NCI-H2227 (cell line): ENCODE measurements around the gene PCDHGA10.
"Not testable (repeated sequence)": the region's sequence is repeated elsewhere in the genome, so short reads cannot be mapped to it uniquely, and the experiment has no call there.

Experiments used
- DNase-seq: peaks from one replicate; lab custom pipeline; 2025; ENCODE audit not compliant: unreplicated experiment; lab: John Stamatoyannopoulos, UW

The PCDHGA10 gene

DNA sequence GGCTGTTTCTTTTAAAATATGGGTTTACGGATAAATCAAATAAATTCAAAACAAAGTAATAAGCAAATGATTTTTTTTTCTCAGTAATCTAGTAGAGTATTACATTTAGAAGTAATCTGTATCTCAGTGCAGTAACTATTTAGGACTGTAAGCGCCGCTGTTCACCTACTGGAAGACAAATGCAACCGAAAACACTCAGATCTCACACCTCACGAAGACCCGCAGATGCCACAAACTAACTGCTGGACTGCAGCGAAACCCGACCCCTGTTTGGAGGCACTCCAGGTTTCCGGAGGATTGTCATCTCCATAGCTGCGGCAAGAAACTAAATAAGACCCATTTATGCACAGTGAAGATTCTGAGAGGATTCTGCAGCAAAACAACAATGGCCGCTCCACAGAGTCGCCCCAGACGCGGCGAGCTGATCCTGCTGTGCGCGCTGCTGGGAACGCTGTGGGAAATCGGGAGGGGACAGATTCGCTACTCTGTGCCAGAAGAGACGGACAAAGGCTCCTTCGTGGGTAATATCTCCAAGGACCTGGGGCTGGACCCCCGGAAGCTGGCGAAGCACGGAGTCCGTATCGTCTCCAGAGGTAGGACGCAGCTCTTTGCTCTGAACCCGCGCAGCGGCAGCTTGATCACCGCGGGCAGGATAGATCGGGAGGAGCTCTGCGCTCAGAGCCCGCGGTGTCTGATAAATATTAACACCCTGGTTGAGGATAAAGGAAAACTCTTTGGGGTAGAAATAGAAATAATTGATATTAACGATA lies 20.2 kb upstream of the PCDHGA10 start, which contains the start of gene PCDHGA8:
Gene PCDHGA8 (plus strand): TSS at position 205 of the 770 bp plus-strand sequence. CDS start 181 bp downstream, at position 386.
- DNase-seq, result no peak

DNA sequence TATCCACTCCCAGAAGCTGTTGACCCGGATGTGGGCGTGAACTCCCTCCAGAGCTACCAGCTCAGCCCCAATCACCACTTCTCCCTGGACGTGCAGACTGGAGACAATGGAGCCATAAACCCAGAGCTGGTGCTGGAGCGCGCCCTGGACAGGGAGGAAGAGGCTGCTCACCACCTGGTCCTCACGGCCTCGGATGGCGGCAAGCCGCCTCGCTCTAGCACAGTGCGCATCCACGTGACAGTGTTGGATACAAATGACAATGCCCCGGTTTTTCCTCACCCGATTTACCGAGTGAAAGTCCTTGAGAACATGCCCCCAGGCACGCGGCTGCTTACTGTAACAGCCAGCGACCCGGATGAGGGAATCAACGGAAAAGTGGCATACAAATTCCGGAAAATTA lies 19.5 kb upstream of the PCDHGA10 start:
- DNase-seq, result no peak

DNA sequence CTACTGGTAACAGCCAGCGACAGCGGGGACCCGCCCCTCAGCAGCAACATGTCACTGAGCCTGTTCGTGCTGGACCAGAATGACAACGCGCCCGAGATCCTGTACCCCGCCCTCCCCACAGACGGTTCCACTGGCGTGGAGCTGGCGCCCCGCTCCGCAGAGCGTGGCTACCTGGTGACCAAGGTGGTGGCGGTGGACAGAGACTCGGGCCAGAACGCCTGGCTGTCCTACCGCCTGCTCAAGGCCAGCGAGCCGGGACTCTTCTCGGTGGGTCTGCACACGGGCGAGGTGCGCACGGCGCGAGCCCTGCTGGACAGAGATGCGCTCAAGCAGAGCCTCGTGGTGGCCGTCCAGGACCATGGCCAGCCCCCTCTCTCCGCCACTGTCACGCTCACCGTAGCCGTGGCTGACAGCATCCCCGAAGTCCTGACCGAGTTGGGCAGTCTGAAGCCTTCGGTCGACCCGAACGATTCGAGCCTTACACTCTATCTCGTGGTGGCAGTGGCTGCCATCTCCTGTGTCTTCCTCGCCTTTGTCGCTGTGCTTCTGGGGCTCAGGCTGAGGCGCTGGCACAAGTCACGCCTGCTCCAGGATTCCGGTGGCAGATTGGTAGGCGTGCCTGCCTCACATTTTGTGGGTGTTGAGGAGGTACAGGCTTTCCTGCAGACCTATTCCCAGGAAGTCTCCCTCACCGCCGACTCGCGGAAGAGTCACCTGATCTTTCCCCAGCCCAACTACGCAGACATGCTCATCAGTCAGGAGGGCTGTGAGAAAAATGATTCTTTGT lies 18.2 kb upstream of the PCDHGA10 start:
- not testable (repeated sequence) for DNase-seq

GRCh38 chr5:141397756-141398551 lies 14.8 kb upstream of the PCDHGA10 start, which contains the start of gene PCDHGB5:
Gene PCDHGB5 (plus strand): TSS chr5:141397947. CDS start chr5:141398128, 181 bp downstream.
- DNase-seq, result peak; percentile 1

- DNase-seq, result no peak
Observed at GRCh38 chr5:141398608-141399007, 14.2 kb upstream of the PCDHGA10 start.

- no peak for DNase-seq
Observed at GRCh38 chr5:141399555-141400258, 13.1 kb upstream of the PCDHGA10 start.

DNA sequence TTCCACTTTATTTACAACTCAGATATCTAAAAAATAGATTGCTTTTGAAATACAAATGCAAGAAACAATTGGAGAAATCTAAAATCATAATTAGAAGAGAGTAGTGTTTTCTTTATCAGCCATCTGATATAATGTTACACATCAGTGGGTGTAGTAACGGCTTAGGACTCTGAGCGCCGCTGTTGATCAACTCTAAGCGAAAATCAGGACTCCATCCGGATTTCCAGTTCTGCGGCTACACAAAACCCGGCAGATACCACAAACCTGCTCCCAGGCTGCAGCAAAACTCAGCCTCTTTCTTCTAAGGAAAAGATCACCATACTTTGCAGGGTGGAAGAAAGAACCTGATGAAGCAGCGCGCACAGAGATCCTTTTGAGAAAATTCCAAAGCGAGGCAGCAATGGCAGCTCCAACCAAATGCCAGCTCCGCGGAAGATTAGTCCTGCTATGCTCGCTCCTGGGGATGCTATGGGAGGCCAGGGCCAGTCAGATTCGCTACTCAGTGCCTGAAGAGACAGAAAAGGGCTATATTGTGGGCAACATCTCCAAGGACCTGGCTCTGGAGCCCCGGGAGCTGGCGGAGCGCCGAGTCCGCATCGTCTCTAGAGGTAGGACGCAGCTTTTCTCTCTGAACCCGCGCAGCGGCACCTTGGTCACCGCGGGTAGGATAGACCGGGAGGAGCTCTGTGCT lies 10.1 kb upstream of the PCDHGA10 start, which contains the start of gene PCDHGA9:
Gene PCDHGA9 (plus strand): TSS at position 226 of the 691 bp plus-strand sequence. CDS start 175 bp downstream, at position 401.
- DNase-seq, result no peak

DNA sequence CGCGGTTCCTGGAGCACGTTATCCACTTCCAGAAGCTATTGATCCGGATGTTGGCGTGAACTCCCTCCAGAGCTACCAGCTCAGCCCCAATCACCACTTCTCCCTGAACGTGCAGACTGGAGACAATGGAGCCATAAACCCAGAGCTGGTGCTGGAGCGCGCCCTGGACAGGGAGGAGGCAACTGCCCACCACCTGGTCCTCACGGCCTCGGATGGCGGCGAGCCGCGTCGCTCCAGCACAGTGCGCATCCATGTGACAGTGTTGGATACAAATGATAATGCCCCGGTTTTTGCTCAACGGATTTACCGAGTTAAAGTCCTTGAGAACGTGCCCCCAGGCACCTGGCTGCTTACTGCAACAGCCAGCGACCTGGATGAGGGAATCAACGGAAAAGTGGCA lies 9.4 kb upstream of the PCDHGA10 start:
- no peak for DNase-seq

DNA sequence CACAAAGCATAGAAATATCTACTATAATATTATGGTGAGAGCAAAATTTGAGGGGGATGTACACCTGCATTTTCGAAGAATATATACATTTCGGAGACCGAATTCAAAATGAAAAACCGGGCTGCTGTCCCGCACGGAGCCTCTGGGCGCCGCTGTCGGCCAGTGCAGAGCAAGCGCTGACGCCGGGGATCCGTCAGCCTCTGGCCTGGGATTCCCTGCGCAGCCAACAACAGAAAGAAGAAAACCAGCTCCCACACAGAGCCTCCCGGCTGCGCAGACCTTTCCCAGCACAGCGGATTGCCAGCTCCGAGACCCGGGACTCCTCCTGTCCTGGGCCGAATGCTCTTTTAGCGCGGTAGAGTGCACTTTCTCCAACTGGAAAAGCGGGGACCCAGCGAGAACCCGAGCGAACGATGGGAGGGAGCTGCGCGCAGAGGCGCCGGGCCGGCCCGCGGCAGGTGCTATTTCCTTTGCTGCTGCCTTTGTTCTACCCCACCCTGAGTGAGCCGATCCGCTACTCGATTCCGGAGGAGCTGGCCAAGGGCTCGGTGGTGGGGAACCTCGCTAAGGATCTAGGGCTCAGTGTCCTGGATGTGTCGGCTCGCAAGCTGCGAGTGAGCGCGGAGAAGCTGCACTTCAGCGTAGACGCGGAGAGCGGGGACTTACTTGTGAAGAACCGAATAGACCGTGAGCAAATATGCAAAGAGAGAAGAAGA lies 4.8 kb upstream of the PCDHGA10 start, which contains the start of gene PCDHGB6:
Gene PCDHGB6 (plus strand): TSS at position 232 of the 716 bp plus-strand sequence. CDS start 182 bp downstream, at position 414.
- DNase-seq, result not testable (repeated sequence)

- DNase-seq, result no peak
Observed at GRCh38 chr5:141409598-141410306, 3.0 kb upstream of the PCDHGA10 start.

DNA sequence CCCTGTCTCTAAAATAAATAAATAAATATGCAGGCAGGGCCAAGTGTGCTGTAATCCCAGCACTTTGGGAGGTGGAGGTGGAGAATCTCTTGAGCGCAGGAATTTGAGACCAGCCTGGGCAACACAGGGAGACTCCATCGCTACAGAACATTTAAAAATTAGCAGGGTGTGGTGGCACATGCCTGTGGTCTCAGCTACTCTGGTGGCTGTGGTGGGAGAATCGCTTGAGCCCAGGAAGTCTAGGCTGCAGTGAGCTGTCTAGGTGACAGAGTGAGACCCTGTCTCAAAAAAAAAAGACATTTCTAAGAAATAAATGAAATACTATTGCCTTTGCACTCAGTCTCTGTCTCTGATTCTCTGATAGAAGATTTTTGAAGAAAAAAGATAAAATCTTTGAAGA lies 1.2 kb upstream of the PCDHGA10 start:
- no peak for DNase-seq

DNA sequence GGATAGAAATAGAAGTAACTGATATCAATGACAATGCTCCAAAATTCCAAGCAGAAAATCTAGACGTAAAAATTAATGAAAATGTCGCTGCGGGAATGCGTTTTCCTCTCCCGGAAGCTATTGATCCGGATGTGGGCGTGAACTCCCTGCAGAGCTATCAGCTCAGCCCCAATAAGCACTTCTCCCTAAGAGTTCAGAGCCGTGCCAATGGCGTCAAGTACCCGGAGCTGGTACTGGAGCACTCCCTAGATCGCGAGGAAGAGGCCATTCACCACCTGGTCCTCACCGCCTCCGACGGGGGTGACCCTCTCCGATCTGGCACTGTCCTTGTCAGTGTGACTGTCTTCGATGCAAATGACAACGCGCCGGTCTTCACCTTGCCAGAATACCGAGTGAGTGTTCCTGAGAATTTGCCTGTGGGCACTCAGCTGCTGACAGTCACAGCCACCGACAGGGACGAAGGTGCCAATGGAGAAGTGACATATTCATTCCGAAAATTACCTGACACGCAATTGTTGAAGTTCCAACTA lies 818 bp downstream of the PCDHGA10 start:
- no peak for DNase-seq

DNA sequence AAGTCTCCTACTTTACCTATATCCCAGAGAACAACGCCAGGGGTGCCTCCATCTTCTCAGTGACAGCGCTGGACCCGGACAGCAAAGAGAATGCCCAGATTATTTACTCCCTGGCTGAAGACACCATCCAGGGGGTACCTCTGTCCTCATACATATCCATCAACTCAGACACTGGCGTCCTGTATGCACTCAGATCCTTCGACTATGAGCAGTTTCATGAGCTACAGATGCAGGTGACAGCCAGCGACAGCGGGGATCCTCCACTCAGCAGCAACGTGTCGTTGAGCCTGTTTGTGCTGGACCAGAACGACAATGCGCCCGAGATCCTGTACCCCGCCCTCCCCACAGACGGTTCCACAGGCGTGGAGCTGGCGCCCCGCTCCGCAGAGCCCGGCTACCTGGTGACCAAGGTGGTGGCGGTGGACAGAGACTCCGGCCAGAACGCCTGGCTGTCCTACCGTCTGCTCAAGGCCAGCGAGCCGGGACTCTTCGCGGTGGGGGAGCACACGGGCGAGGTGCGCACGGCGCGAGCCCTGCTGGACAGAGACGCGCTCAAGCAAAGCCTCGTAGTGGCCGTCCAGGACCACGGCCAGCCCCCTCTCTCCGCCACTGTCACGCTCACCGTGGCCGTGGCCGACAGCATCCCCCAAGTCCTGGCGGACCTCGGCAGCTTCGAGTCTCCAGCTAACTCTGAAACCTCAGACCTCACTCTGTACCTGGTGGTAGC lies 1.9 kb downstream of the PCDHGA10 start:
- not testable (repeated sequence) for DNase-seq

DNA sequence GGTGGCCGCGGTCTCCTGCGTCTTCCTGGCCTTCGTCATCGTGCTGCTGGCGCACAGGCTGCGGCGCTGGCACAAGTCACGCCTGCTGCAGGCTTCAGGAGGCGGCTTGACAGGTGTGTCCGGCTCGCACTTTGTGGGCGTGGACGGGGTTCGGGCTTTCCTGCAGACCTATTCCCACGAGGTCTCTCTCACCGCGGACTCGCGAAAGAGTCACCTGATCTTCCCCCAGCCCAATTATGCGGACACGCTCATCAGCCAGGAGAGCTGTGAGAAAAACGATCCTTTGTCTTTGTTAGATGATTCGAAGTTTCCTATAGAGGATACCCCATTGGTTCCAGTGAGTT lies 2.5 kb downstream of the PCDHGA10 start:
- not testable (repeated sequence) for DNase-seq

- DNase-seq, result peak; percentile 0
Observed at GRCh38 chr5:141417494-141418172, 4.8 kb downstream of the PCDHGA10 start, which contains the start of gene PCDHGB7. Gene PCDHGB7 (plus strand): TSS chr5:141417677. CDS start chr5:141417860, 183 bp downstream.

GRCh38 chr5:141419074-141419880 lies 6.5 kb downstream of the PCDHGA10 start:
- DNase-seq, result no peak
